Heart left ventricle (tissue), 16 donors: Measurements from ENCODE around the gene OR52E5. TPM values are rescaled to one million over a fixed set of nuclear protein-coding genes. Genes with fewer than 3 reads are reported as not detected.

Experiments used
- ATAC-seq, 4 donors: fragments of 200-7000 bp; cut with Tn5 transposase; one replicate each; pipeline ENCODE4 v1.9.1; 2020 to 2022; ENCODE audit warnings: moderate library complexity in 4 of 4, mild to moderate bottlenecking in 3 of 4, moderate number of reproducible peaks in 1 of 4
- DNase-seq, 5 donors: peaks; one replicate each; pipeline ENCODE4 v3.0.0-alpha.2; 2020
- H3K27ac ChIP-seq, 12 donors: fragments of 200-600 bp; sonication (generic) in 4 of 12; one replicate each; pipeline versions ENCODE4 v1.5.0 to v1.8.0; 2016 to 2022; ENCODE audit warnings: mild to moderate bottlenecking in 2 of 12
- H3K27me3 ChIP-seq, 9 donors: fragments of 200-600 bp; sonication (generic) in 2 of 9; one replicate each; pipeline versions ENCODE4 v1.5.1 to v1.8.0; 2016 to 2022; ENCODE audit warnings: mild to moderate bottlenecking in 3 of 9
- H3K36me3 ChIP-seq, 9 donors: fragments of 200-600 bp; sonication (generic) in 2 of 9; one replicate each; pipeline versions ENCODE4 v1.5.0 to v1.8.0; 2018 to 2022; ENCODE audit warnings: mild to moderate bottlenecking in 2 of 9
- H3K4me1 ChIP-seq, 12 donors: fragments of 200-600 bp; sonication (generic) in 4 of 12; one replicate each; pipeline versions ENCODE4 v1.5.0 to v1.8.0; 2016 to 2022; ENCODE audit warnings: mild to moderate bottlenecking in 3 of 12
- H3K4me3 ChIP-seq, 12 donors: fragments of 200-600 bp; sonication (generic) in 4 of 12; one replicate each; pipeline versions ENCODE4 v1.5.0 to v1.8.0; 2017 to 2022; ENCODE audit warnings: mild to moderate bottlenecking in 9 of 12, moderate library complexity in 4 of 12
- H3K9me3 ChIP-seq, 12 donors: fragments of 200-600 bp; sonication (generic) in 4 of 12; one replicate each; pipeline versions ENCODE4 v1.5.0 to v1.8.0; 2016 to 2022; ENCODE audit warnings: mild to moderate bottlenecking in 1 of 12
- CTCF ChIP-seq, 12 donors: fragments of 200-600 bp; sonication (generic) in 4 of 12; IDR thresholded peaks; one replicate each; pipeline versions ENCODE4 v1.5.0 to v1.8.0; 2018 to 2022; ENCODE audit warnings: antibody characterized with exemption in 12 of 12, mild to moderate bottlenecking in 5 of 12
- POLR2A ChIP-seq, 2 donors: fragments of 450-650 bp; IDR thresholded peaks; one replicate each; pipeline ENCODE4 v1.6.1; 2017; ENCODE audit warnings: antibody characterized with exemption in 2 of 2, mild to moderate bottlenecking in 2 of 2, moderate library complexity in 2 of 2
- WGBS, 4 donors: extraction: QIAGEN DNeasy Blood & Tissue Kit in 2 of 4; methylation state at CpG; one replicate each; pipeline versions ENCODE4 v1.1.5 to v1.1.7; 2013 to 2018; 5-methylcytosine and 5-hydroxymethylcytosine counted together
- intact Hi-C, 10 donors: fragments of 100-400 bp; cut with DNase I; formaldehyde crosslinking; loops; one replicate each; pipeline versions ENCODE4 v1.11.1 to v1.14.2; 2022
- polyA plus RNA-seq, 2 donors: library from polyadenylated mRNA; stranded (reverse); fragments of 200-250 nt; gene quantifications; one replicate each; pipeline ENCODE4 v1.2.3, GENCODE V29; 2013
- total RNA-seq, 9 donors: library from RNA; depleted of rRNA in 2 of 9; stranded (reverse); fragments of >200 nt in 2 of 9; fragmentation: NEBNext Ultra II Directional in 3 of 9; extraction: Animal tissue kit (Norgen Biotek cat#: 25700) in 3 of 9; gene quantifications; one replicate each; pipeline versions ENCODE4 v1.1.0 to v1.2.4, GENCODE V29; 2016 to 2023
- donor health status: ischemic (EF 13 %, LVEDD 7.1; RV severe dilation, severe dysfunction).
- donor health status: healthy with polysubstance abuse.
- donor health status: DM: no; HTN: yes; CAD: no.
- donor health status: DM: no; HTN: no; CAD: no.
- donor health status: ischemic (EF 25% LVEDD 6.9; RV normal size, moderate dysfunction).
- donor health status: ischemic (EF 25% LVEDD 5.7; RV mildly dilated, moderate dysfunction).
- donor health status: healthy.
- donor health status: DM: yes; HTN: yes; CAD: no.
- donor health status: ischemic (EF 35%, LVEDD 5.7; RV mildly dilated, moderate dysfunction).
- donor health status: nonischemic (EF 11% LVEDD 7.7; RV severe dilation, severe dysfunction).
- donor health status: DM: yes; HTN: yes; CAD: no.
- donor health status: PGD.
- donor health status: ischemic (EF 29% LVEDD 5.4; RV normal size, mild dysfunction).
- donor health status: nonischemic (EF 23%, LVEDD 6.1; RV moderate dilation, normal function).

Gene OR52E5
- total and polyA plus RNA-seq, 11 donors, result not detected

GRCh38 chr11:5930614-5931013, 37.6 kb downstream of the OR52E5 start:
- Histone ChIP-seq H3K4me3 (no peak overlapping the region), H3K4me1 (no peaks in the 10 kb centered on the region), H3K9me3 (peaks cover 0 to 14% (median 0%) of the 10 kb centered on the region in 12 donors), H3K27ac (no peak overlapping the region), H3K36me3 (no peaks in the 10 kb centered on the region), H3K27me3 (no peaks in the 10 kb centered on the region)
- ATAC-seq, result no peak
- intact Hi-C loops, result no loop called here
- 85 to 93% (median 90%) methylated on average over 5 to 19 of the region's 19 CpGs for WGBS, 4 donors
- TF ChIP-seq POLR2A (IDR thresholded peaks at IDR 0.05), result no peak
- TF ChIP-seq CTCF (IDR thresholded peaks at IDR 0.05), result no peak
- DNase-seq, result no peak

GRCh38 chr11:5931061-5931460, 38.1 kb downstream of the OR52E5 start:
- WGBS, 4 donors, result 87 to 91% (median 90%) methylated on average over 8 of the region's 8 CpGs

GRCh38 chr11:5932671-5933070, 39.7 kb downstream of the OR52E5 start:
- intact Hi-C loops, result no loop called here
- DNase-seq (no peak), ATAC-seq (no peak)
- H3K4me1 ChIP-seq, result no peaks in the 10 kb centered on the region
- peaks cover 0 to 7% (median 0%) of the 10 kb centered on the region in 12 donors for H3K9me3 ChIP-seq
- no peaks in the 10 kb centered on the region for H3K27me3 ChIP-seq
- H3K27ac ChIP-seq, result no peak overlapping the region
- 91 to 94% (median 94%) methylated on average over 11 of the region's 11 CpGs for WGBS, 4 donors
- H3K36me3 ChIP-seq, result no peaks in the 10 kb centered on the region
- no peak overlapping the region for H3K4me3 ChIP-seq
- TF ChIP-seq CTCF (IDR thresholded peaks at IDR 0.05) (no peak), POLR2A (IDR thresholded peaks at IDR 0.05) (no peak)

More at GRCh38 chr11:5931061-5931460, 38.1 kb downstream of the OR52E5 start:
- Histone ChIP-seq H3K27ac (no peak overlapping the region), H3K36me3 (no peaks in the 10 kb centered on the region), H3K4me1 (no peaks in the 10 kb centered on the region), H3K9me3 (peaks cover 0 to 11% (median 0%) of the 10 kb centered on the region in 12 donors), H3K27me3 (no peaks in the 10 kb centered on the region), H3K4me3 (no peak overlapping the region)
- TF ChIP-seq POLR2A (IDR thresholded peaks at IDR 0.05) (no peak), CTCF (IDR thresholded peaks at IDR 0.05) (no peak)
- no peak for ATAC-seq
- no peak for DNase-seq
- intact Hi-C loops, result no loop called here

- 77 to 91% (median 90%) methylated on average over 10 of the region's 10 CpGs for WGBS, 4 donors
- no peak for ATAC-seq
- Histone ChIP-seq H3K9me3 (peaks cover 0 to 7% (median 0%) of the 10 kb centered on the region in 12 donors), H3K4me1 (no peaks in the 10 kb centered on the region), H3K27me3 (no peaks in the 10 kb centered on the region), H3K27ac (no peak overlapping the region), H3K36me3 (no peaks in the 10 kb centered on the region), H3K4me3 (no peak overlapping the region)
- no peak for DNase-seq
- TF ChIP-seq POLR2A (IDR thresholded peaks at IDR 0.05) (no peak), CTCF (IDR thresholded peaks at IDR 0.05) (no peak)
- intact Hi-C loops, result no loop called here
Observed at GRCh38 chr11:5933116-5933515, 40.1 kb downstream of the OR52E5 start.
